ENCODE measurements around the gene LMF2. TPM values are rescaled to one million over a fixed set of nuclear protein-coding genes. Genes with fewer than 3 reads are reported as not detected.

The LMF2 gene
- total RNA-seq, 1 experiment from 2014 or later = 54.2 TPM

DNA sequence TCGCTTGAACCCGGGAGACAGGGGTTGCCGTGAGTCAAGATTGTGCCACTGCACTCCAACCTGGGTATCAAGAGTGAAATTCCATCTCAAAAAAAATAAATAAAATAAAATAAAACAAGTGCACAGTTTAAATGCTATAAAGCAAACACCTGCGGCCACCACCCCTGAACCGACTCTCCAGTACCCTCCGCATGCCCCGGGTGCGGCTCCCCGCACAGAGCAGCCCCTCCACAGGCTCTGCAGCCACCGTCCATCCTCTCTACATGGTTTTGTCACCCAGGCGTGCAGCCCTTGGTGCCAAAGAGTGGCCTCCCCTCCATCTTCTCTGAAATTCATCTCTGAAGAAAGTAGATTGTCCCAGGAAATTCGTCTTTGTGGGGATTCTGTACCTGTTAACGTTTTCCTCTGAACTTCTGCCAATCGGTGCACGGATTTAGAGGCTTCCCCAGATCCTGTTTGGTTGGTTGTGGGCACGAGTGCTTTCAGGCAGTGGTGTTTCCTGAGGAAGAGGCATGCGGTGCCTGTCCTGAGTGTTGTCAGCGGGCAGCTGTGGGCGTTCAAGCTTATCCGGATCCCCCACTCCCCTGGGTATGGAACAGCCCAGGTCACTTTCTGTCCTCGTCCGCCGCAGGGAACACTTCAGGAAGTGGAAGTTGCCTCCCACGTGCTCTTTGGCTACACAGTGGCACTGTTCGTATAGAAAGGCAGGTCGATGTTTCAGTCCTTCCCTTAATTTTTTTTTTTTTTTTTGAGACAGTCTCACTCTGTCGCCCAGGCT, 16.8 kb downstream of the LMF2 start:
- in situ Hi-C loops (cut with HindIII; ENCODE audit: low pct_unique_long_range_greater_than_20kb, low sequenced_read_pairs) = no loop called here
- Histone ChIP-seq H3K4me3 (ENCODE audit: low read depth in 2 of 2, low read length in 2 of 2) (no peak overlapping the region), H3K36me3 (ENCODE audit: control insufficient read depth, insufficient read depth, low read length) (no peaks in the 10 kb centered on the region), H3K27ac (ENCODE audit: low read length) (no peak overlapping the region), H3K27me3 (ENCODE audit: control insufficient read depth, insufficient read depth, low read length) (no peaks in the 10 kb centered on the region), H3K4me1 (ENCODE audit: control insufficient read depth, insufficient read depth, low read length) (peaks cover 8% of the 10 kb centered on the region), H3K9me3 (ENCODE audit: control insufficient read depth, insufficient read depth, low read depth, low read length) (no peaks in the 10 kb centered on the region)
- CTCF ChIA-PET = no interaction called here
- BruUV-seq (replicated peaks) = no TSS peak
- TF ChIP-seq TCF7L2 (IDR thresholded peaks at IDR 0.05; ENCODE audit: low read depth, low read length) (no peak), CTCF (IDR thresholded peaks at IDR 0.05) (no peak), SIN3A (IDR thresholded peaks at IDR 0.05; ENCODE audit: borderline replicate concordance, insufficient read depth, low read depth, low read length) (no peak), POLR2AphosphoS5 (IDR thresholded peaks at IDR 0.05; ENCODE audit: low read depth, low read length) (no peak)
- TF ChIP-seq, protein P1, sequence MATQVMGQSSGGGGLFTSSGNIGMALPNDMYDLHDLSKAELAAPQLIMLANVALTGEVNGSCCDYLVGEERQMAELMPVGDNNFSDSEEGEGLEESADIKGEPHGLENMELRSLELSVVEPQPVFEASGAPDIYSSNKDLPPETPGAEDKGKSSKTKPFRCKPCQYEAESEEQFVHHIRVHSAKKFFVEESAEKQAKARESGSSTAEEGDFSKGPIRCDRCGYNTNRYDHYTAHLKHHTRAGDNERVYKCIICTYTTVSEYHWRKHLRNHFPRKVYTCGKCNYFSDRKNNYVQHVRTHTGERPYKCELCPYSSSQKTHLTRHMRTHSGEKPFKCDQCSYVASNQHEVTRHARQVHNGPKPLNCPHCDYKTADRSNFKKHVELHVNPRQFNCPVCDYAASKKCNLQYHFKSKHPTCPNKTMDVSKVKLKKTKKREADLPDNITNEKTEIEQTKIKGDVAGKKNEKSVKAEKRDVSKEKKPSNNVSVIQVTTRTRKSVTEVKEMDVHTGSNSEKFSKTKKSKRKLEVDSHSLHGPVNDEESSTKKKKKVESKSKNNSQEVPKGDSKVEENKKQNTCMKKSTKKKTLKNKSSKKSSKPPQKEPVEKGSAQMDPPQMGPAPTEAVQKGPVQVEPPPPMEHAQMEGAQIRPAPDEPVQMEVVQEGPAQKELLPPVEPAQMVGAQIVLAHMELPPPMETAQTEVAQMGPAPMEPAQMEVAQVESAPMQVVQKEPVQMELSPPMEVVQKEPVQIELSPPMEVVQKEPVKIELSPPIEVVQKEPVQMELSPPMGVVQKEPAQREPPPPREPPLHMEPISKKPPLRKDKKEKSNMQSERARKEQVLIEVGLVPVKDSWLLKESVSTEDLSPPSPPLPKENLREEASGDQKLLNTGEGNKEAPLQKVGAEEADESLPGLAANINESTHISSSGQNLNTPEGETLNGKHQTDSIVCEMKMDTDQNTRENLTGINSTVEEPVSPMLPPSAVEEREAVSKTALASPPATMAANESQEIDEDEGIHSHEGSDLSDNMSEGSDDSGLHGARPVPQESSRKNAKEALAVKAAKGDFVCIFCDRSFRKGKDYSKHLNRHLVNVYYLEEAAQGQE (IDR thresholded peaks at IDR 0.05; ENCODE audit: insufficient read depth in 1 of 2, low read depth in 2 of 2, low read length in 1 of 2) = no peak
- ATAC-seq (no peak), DNase-seq (ENCODE audit: low read depth, low spot score) (no peak)
- POLR2A ChIA-PET = no interaction called here
- intact Hi-C loops (cut with micrococcal nuclease; ENCODE audit: unreplicated experiment) = no loop called here

- no TSS peak for BruUV-seq (replicated peaks)
- no peak overlapping the region for H3K27ac ChIP-seq (ENCODE audit: low read length)
- no peaks in the 10 kb centered on the region for H3K27me3 ChIP-seq (ENCODE audit: control insufficient read depth, insufficient read depth, low read length)
- H3K36me3 ChIP-seq (ENCODE audit: control insufficient read depth, insufficient read depth, low read length) = no peaks in the 10 kb centered on the region
- in situ Hi-C loops (cut with HindIII; ENCODE audit: low pct_unique_long_range_greater_than_20kb, low sequenced_read_pairs) = no loop called here
- POLR2A ChIA-PET = no interaction called here
- ATAC-seq (no peak), DNase-seq (ENCODE audit: low read depth, low spot score) (no peak)
- no peak overlapping the region for H3K4me3 ChIP-seq (ENCODE audit: low read depth in 2 of 2, low read length in 2 of 2)
- no peaks in the 10 kb centered on the region for H3K9me3 ChIP-seq (ENCODE audit: control insufficient read depth, insufficient read depth, low read depth, low read length)
- CTCF ChIA-PET = interaction anchor here (0.7 kb wide), 1 partner anchor 281 kb away, joined by 7 read pairs; no protein-coding TSS in a partner anchor
- H3K4me1 ChIP-seq (ENCODE audit: control insufficient read depth, insufficient read depth, low read length) = peaks cover 13% of the 10 kb centered on the region
- intact Hi-C loops (cut with micrococcal nuclease; ENCODE audit: unreplicated experiment) = no loop called here
- TF ChIP-seq TCF7L2 (IDR thresholded peaks at IDR 0.05; ENCODE audit: low read depth, low read length) (no peak), CTCF (IDR thresholded peaks at IDR 0.05) (no peak), SIN3A (IDR thresholded peaks at IDR 0.05; ENCODE audit: borderline replicate concordance, insufficient read depth, low read depth, low read length) (no peak), POLR2AphosphoS5 (IDR thresholded peaks at IDR 0.05; ENCODE audit: low read depth, low read length) (no peak)
- TF ChIP-seq, protein P1 (IDR thresholded peaks at IDR 0.05; ENCODE audit: insufficient read depth in 1 of 2, low read depth in 2 of 2, low read length in 1 of 2) = no peak
These were observed 17.9 kb downstream of the LMF2 start for GRCh38 chr22:50489363-50490243.
